ENCODE results near the gene SULT1C3.

The SULT1C3 gene

DNA sequence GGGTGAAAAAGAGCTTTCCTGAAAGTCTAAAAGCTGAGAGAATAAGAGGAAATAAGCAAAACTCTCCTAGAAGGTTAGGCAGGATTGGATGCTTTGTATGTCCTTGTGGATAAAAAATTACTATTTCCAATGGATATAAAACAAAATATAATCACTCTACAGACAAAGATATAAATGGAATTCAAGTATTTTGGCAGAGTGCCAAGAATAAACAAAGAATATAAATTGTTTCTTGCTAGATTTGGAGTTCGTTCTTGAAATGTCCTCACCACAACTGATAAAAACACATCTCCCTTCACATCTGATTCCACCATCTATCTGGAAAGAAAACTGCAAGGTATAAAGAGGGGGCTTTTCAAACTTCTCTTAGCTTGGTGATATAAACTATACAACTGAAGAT is 13.3 kb downstream of the SULT1C3 start:
- H3K9ac ChIP-seq = no peak overlapping the region
- TF ChIP-seq, protein P1, sequence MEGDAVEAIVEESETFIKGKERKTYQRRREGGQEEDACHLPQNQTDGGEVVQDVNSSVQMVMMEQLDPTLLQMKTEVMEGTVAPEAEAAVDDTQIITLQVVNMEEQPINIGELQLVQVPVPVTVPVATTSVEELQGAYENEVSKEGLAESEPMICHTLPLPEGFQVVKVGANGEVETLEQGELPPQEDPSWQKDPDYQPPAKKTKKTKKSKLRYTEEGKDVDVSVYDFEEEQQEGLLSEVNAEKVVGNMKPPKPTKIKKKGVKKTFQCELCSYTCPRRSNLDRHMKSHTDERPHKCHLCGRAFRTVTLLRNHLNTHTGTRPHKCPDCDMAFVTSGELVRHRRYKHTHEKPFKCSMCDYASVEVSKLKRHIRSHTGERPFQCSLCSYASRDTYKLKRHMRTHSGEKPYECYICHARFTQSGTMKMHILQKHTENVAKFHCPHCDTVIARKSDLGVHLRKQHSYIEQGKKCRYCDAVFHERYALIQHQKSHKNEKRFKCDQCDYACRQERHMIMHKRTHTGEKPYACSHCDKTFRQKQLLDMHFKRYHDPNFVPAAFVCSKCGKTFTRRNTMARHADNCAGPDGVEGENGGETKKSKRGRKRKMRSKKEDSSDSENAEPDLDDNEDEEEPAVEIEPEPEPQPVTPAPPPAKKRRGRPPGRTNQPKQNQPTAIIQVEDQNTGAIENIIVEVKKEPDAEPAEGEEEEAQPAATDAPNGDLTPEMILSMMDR (IDR thresholded peaks at IDR 0.05) = no peak
- H3K27me3 ChIP-seq (ENCODE audit: control insufficient read depth, insufficient read depth, low read length) = no peaks in the 10 kb centered on the region
- H3K4me3 ChIP-seq (ENCODE audit: low read depth, low read length) = no peak overlapping the region
- no peak overlapping the region for H2AFZ ChIP-seq
- no peaks in the 10 kb centered on the region for H3K9me3 ChIP-seq (ENCODE audit: control insufficient read depth, low read length)
- no peaks in the 10 kb centered on the region for H3K4me1 ChIP-seq
- H3K79me2 ChIP-seq = no peaks in the 10 kb centered on the region
- H3K36me3 ChIP-seq (ENCODE audit: control insufficient read depth, insufficient read depth, low read length) = no peaks in the 10 kb centered on the region
- no peak overlapping the region for H3K4me2 ChIP-seq (ENCODE audit: low read length)
- H3K27ac ChIP-seq = no peak overlapping the region

DNA sequence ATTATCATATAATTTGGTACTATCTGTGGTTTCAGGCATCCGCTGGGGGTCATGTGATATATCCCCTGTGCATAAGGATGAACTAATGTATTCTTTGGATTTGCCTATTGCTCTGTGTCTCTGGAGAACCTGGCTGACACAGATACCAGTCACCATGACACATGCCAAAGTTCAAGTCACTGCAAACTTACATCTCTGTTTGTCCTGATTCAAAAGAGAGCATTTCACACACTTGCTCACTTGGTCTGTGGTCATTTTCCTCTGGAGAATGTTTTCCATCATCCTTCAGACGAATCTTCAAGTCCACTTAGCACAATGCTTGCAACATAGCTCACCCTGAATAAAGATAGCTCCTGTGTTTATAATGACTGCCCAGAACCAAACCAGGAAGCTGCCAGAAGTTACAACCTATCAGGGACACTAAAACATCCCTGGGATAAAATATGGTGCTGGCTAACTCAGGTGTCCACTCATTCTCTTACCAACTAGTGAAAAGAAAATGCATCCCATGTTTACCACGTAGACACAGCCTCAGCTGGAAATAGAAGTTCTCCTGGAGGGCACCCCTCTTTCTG is 18.1 kb downstream of the SULT1C3 start:
- TF ChIP-seq, protein P1 (IDR thresholded peaks at IDR 0.05) = no peak
- H3K79me2 ChIP-seq = no peaks in the 10 kb centered on the region
- no peak overlapping the region for H3K4me2 ChIP-seq (ENCODE audit: low read length)
- H3K27me3 ChIP-seq (ENCODE audit: control insufficient read depth, insufficient read depth, low read length) = no peaks in the 10 kb centered on the region
- H3K9me3 ChIP-seq (ENCODE audit: control insufficient read depth, low read length) = no peaks in the 10 kb centered on the region
- H3K36me3 ChIP-seq (ENCODE audit: control insufficient read depth, insufficient read depth, low read length) = no peaks in the 10 kb centered on the region
- no peak overlapping the region for H3K4me3 ChIP-seq (ENCODE audit: low read depth, low read length)
- H3K4me1 ChIP-seq = no peaks in the 10 kb centered on the region
- H3K27ac ChIP-seq = no peak overlapping the region
- H2AFZ ChIP-seq = no peak overlapping the region
- H3K9ac ChIP-seq = no peak overlapping the region

DNA sequence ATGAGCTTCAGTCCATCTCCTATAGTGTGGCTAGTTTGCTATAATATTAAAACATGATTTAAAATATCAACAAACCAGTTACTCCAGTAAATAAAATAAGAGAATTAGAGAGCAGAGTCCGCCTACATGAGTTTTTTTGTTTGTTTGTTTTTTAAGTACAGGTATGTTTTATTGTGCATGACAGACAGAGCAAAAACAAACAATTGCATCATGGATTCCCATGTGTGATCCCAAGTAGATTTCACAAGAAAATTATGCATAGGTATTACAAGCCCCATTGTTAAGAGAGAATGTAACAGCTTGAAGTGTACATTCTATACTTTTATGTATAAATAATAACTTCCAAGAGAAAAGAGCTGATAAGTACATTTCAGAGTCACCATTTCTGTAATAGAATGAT is 21.0 kb downstream of the SULT1C3 start:
- no peaks in the 10 kb centered on the region for H3K36me3 ChIP-seq (ENCODE audit: control insufficient read depth, insufficient read depth, low read length)
- H3K9ac ChIP-seq = no peak overlapping the region
- H3K4me2 ChIP-seq (ENCODE audit: low read length) = no peak overlapping the region
- TF ChIP-seq, protein P1 (IDR thresholded peaks at IDR 0.05) = no peak
- H3K79me2 ChIP-seq = no peaks in the 10 kb centered on the region
- H3K9me3 ChIP-seq (ENCODE audit: control insufficient read depth, low read length) = no peaks in the 10 kb centered on the region
- no peak overlapping the region for H2AFZ ChIP-seq
- no peak overlapping the region for H3K4me3 ChIP-seq (ENCODE audit: low read depth, low read length)
- no peaks in the 10 kb centered on the region for H3K4me1 ChIP-seq
- no peaks in the 10 kb centered on the region for H3K27me3 ChIP-seq (ENCODE audit: control insufficient read depth, insufficient read depth, low read length)
- H3K27ac ChIP-seq = no peak overlapping the region

DNA sequence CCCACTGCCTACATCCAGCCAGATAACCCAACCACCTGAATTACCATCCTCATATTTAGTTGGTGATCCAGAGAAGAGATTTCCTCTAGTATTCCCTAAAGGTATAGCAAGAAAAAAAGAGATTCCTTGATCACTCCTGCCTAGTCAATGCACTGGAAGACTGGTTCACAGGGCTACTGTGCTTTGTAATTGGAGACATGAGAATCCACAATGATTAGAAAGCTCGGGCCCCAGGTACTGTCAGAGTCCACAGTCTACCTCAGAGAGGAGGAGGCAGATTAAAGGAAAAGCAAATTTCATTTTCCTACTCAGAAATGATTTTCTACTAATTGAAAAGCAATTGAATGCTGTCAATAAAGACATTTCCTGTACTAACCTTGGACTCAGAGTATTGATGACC is 22.3 kb downstream of the SULT1C3 start:
- no peaks in the 10 kb centered on the region for H3K36me3 ChIP-seq (ENCODE audit: control insufficient read depth, insufficient read depth, low read length)
- H3K9ac ChIP-seq = no peak overlapping the region
- H3K27me3 ChIP-seq (ENCODE audit: control insufficient read depth, insufficient read depth, low read length) = no peaks in the 10 kb centered on the region
- H2AFZ ChIP-seq = no peak overlapping the region
- H3K27ac ChIP-seq = no peak overlapping the region
- H3K79me2 ChIP-seq = no peaks in the 10 kb centered on the region
- H3K4me2 ChIP-seq (ENCODE audit: low read length) = no peak overlapping the region
- TF ChIP-seq, protein P1 (IDR thresholded peaks at IDR 0.05) = no peak
- no peaks in the 10 kb centered on the region for H3K4me1 ChIP-seq
- H3K4me3 ChIP-seq (ENCODE audit: low read depth, low read length) = no peak overlapping the region
- no peaks in the 10 kb centered on the region for H3K9me3 ChIP-seq (ENCODE audit: control insufficient read depth, low read length)

DNA sequence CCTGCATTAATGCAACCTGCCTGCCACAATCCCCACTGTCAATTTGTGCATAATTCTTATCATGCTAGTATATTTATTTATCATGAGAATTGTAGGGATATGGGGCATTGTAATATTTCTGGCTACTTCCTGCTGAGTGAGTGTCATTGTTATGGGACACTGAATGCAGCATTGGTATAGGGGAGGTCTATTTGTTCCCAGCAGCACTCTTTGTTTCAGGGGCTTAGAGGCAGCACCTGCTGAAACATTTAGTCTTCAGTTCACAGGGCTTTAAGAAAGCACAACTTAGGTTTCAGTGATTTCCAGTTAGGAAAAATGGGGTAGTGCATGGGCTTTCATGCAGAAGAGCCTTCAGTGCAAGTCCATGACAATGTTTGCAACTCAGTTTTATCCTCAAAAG is 23.6 kb downstream of the SULT1C3 start:
- H3K27me3 ChIP-seq (ENCODE audit: control insufficient read depth, insufficient read depth, low read length) = no peaks in the 10 kb centered on the region
- H3K36me3 ChIP-seq (ENCODE audit: control insufficient read depth, insufficient read depth, low read length) = no peaks in the 10 kb centered on the region
- TF ChIP-seq, protein P1 (IDR thresholded peaks at IDR 0.05) = no peak

More for the DNA sequence above, 23.6 kb downstream of the SULT1C3 start:
- Histone ChIP-seq H3K4me1 (no peaks in the 10 kb centered on the region), H2AFZ (no peak overlapping the region), H3K4me2 (ENCODE audit: low read length) (no peak overlapping the region), H3K9ac (no peak overlapping the region), H3K27ac (no peak overlapping the region), H3K9me3 (ENCODE audit: control insufficient read depth, low read length) (no peaks in the 10 kb centered on the region), H3K4me3 (ENCODE audit: low read depth, low read length) (no peak overlapping the region), H3K79me2 (no peaks in the 10 kb centered on the region)
